ENCODE measurements around the gene MICALL2.

The MICALL2 gene

DNA sequence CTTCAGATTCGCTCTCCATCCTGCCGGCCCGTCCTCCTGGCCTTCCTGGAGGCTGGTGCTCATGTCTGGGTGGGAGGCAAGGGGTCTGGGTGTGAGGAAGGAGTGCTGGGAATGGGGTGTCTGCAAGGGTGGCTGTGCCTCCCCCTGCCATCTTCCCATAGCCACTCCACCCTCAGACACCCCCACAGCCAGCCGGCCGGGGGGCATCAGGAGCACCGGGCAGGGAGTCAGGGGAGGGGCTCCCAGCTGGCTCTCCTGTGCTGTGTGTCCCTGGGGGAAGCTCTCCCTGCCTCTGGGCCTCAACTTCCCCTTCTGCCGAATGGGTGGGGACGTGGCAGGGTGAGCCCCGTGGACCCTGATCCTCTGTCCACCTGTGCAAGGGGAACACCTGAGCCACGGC lies 18.6 kb downstream of the MICALL2 start:
- DNase-seq (ENCODE audit: low read depth): no peak
- TF ChIP-seq, protein P1, sequence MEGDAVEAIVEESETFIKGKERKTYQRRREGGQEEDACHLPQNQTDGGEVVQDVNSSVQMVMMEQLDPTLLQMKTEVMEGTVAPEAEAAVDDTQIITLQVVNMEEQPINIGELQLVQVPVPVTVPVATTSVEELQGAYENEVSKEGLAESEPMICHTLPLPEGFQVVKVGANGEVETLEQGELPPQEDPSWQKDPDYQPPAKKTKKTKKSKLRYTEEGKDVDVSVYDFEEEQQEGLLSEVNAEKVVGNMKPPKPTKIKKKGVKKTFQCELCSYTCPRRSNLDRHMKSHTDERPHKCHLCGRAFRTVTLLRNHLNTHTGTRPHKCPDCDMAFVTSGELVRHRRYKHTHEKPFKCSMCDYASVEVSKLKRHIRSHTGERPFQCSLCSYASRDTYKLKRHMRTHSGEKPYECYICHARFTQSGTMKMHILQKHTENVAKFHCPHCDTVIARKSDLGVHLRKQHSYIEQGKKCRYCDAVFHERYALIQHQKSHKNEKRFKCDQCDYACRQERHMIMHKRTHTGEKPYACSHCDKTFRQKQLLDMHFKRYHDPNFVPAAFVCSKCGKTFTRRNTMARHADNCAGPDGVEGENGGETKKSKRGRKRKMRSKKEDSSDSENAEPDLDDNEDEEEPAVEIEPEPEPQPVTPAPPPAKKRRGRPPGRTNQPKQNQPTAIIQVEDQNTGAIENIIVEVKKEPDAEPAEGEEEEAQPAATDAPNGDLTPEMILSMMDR (conservative IDR thresholded peaks at IDR 0.05; ENCODE audit: control insufficient read depth, insufficient read depth, low read depth, low read length): no peak
- no peak overlapping the region for H3K4me3 ChIP-seq (ENCODE audit: control insufficient read depth, low read depth, low read length)

DNA sequence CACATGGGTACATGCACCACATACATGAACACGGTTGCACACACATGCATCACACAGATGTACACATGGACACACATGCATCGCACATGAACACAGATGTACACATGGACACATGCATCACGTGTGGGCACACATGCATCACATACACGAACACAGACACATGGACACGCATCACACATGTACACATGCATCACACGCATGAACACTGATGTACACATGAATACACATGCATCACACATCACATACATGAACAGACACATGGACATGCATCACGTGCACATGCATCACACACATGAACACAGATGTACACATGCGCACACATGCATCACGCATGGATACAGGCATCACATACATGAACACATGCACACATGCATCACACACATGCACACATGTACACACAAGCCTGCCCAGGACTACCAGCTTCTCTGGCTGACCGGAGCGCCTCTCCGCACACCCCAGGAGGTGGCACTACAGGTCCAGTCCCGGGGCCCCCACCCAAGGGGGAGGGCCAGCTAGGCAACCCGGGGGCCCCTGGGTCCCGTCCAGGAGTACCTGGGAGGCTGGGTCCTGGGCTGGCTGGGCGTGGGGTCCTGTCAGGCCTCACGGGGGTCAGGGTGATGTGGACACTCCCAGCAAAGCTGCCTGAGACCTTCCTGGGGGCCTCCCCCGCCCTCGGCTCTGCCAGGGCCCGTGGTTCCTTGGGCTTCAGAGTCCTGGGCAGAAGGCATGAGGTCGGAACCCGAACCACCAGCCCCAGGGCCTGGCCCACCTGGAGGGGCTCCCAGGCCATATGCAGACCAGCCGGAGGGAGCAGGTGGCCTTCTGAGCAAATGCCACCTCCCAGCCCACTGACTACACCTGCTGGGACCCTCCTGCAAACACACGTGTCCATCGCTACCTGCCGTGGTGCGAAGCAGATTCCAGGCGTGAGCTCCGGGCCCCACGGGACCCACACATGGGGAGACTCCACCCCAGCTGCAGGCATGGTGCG lies 19.6 kb downstream of the MICALL2 start:
- DNase-seq (ENCODE audit: low read depth): no peak
- TF ChIP-seq, protein P1 (conservative IDR thresholded peaks at IDR 0.05; ENCODE audit: control insufficient read depth, insufficient read depth, low read depth, low read length): no peak
- H3K4me3 ChIP-seq (ENCODE audit: control insufficient read depth, low read depth, low read length): no peak overlapping the region

DNA sequence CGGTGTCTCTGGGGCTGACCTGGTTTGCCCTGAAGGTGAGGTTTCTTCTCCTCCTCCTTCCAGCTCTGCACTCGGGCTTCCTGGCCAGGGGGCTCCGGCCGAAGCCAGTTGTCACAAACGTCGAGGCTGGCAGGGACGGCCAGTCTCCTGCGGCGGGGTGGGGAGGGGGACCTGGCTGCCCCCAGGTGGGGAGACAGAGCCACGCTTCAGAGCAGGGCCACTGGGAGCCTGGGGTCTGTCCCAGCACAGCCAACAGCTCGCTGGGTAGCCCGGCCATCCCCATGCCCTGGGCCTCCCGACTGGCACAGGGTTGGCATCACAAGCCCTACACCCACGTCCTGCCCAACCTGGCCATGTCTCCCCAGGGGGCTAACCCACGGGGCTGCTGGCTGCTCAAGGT lies 20.4 kb downstream of the MICALL2 start:
- TF ChIP-seq, protein P1 (conservative IDR thresholded peaks at IDR 0.05; ENCODE audit: control insufficient read depth, insufficient read depth, low read depth, low read length): no peak
- no peak for DNase-seq (ENCODE audit: low read depth)
- no peak overlapping the region for H3K4me3 ChIP-seq (ENCODE audit: control insufficient read depth, low read depth, low read length)

DNA sequence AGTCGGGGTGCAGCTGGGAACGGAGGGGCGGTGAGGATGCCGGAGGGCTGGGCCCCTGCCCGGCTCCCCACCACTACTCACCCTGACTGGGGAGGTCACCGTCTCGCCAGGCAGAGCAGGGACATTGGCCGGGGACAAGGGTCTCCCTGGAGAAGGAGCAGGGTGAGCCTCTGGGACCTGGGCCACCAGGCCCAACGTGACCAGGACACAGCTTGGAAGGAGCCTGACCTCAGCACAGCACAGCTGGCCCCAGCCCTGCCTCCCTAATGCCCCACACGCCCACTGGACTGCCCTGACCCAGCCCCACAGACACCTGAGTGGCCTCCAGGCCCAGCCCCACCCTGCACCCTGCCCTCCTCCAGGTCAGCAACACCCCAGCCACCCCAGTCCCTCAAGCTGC lies 21.1 kb downstream of the MICALL2 start:
- DNase-seq (ENCODE audit: low read depth): no peak
- H3K4me3 ChIP-seq (ENCODE audit: control insufficient read depth, low read depth, low read length): no peak overlapping the region
- TF ChIP-seq, protein P1 (conservative IDR thresholded peaks at IDR 0.05; ENCODE audit: control insufficient read depth, insufficient read depth, low read depth, low read length): no peak

DNA sequence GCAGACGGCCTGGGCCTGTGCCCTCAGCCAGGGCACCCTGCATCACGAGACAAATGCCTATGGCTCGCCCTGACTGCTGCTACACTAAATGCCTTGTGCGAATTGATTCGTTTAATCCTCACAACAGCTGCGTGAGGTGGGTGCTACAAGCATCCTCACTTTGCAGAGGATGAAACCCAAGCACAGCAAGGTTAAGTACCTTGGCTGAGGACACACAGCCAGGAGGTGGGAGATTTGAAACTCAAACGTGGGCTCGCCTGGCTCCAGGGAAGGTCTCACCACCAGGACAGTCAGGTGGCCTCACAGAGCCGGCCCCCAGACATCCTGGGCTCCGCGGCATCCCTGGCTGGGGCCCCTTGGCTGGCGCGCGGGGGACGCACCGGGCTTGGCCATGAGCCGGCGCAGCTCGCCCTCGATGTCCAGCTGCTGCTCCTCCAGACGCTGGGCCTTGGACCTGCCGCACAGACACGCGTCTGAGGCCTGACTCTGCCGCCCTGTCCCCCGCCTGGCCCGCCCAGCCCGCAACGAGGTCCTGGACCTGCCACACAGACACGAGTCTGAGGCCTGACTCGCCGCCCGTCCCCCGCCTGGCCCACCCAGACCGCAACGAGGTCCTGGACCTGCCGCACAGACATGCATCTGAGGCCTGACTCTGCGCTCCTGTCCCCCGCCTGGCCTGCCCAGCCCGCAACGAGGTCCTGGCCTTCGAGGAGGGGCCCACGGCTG lies 22.0 kb downstream of the MICALL2 start:
- H3K4me3 ChIP-seq (ENCODE audit: control insufficient read depth, low read depth, low read length): no peak overlapping the region
- DNase-seq (ENCODE audit: low read depth): no peak
- TF ChIP-seq, protein P1 (conservative IDR thresholded peaks at IDR 0.05; ENCODE audit: control insufficient read depth, insufficient read depth, low read depth, low read length): no peak

DNA sequence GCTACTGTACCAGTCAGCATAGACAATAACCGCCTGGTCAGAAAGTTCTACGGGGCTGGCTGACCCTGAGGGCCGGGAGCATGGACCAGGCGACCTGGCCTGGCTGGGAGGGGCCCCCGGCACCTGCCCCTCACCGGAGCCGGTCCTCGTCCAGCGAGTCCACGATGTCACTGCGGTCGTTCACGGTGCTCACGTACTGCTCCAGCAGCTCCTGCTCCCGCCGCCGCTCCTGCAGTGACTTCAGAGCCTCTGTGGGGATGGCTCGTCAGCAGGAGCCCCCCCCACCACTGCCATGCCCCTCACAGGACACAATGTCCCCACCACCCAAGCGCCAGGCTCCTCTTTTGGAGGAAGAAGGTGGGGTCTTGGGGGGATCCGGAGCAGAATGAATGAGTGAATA lies 22.7 kb downstream of the MICALL2 start:
- DNase-seq (ENCODE audit: low read depth): no peak
- TF ChIP-seq, protein P1 (conservative IDR thresholded peaks at IDR 0.05; ENCODE audit: control insufficient read depth, insufficient read depth, low read depth, low read length): no peak

More for the DNA sequence above, 22.7 kb downstream of the MICALL2 start:
- no peak overlapping the region for H3K4me3 ChIP-seq (ENCODE audit: control insufficient read depth, low read depth, low read length)
